ENCODE results near the gene POLG. TPM values are rescaled to one million over a fixed set of nuclear protein-coding genes. Genes with fewer than 3 reads are reported as not detected.

Gene POLG
- total RNA-seq, 1 donor from 2014 or later = 25.2 TPM

- peaks cover 17% of the 10 kb centered on the region for H3K4me1 ChIP-seq
- Mint-ChIP-seq H3K4me3 (peak overlapping the region; percentile 78), H3K27ac (no peak overlapping the region), H3K27me3 (ENCODE audit: insufficient read depth, low read depth) (peaks cover 77% of the 10 kb centered on the region), H3K4me1 (peaks cover 30% of the 10 kb centered on the region), H3K36me3 (no peaks in the 10 kb centered on the region), H3K9me3 (no peaks in the 10 kb centered on the region)
- peaks cover 29% of the 10 kb centered on the region for H3F3A ChIP-seq (ENCODE audit: low read depth)
- H2AFZ ChIP-seq (replicated peaks) = peak overlapping the region; percentile 94
- TF ChIP-seq EZH2 (IDR thresholded peaks at IDR 0.05) (peak; percentile 76), EZH2phosphoT487 (IDR thresholded peaks at IDR 0.05) (peak; percentile 56)
- TF ChIP-seq, protein P1, sequence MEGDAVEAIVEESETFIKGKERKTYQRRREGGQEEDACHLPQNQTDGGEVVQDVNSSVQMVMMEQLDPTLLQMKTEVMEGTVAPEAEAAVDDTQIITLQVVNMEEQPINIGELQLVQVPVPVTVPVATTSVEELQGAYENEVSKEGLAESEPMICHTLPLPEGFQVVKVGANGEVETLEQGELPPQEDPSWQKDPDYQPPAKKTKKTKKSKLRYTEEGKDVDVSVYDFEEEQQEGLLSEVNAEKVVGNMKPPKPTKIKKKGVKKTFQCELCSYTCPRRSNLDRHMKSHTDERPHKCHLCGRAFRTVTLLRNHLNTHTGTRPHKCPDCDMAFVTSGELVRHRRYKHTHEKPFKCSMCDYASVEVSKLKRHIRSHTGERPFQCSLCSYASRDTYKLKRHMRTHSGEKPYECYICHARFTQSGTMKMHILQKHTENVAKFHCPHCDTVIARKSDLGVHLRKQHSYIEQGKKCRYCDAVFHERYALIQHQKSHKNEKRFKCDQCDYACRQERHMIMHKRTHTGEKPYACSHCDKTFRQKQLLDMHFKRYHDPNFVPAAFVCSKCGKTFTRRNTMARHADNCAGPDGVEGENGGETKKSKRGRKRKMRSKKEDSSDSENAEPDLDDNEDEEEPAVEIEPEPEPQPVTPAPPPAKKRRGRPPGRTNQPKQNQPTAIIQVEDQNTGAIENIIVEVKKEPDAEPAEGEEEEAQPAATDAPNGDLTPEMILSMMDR (IDR thresholded peaks at IDR 0.05) = peak; percentile 89
- no peaks in the 10 kb centered on the region for H3K79me2 ChIP-seq (ENCODE audit: low read depth)
- peak overlapping the region; percentile 96 for H3K4me2 ChIP-seq
- H3K27ac ChIP-seq = no peak overlapping the region
- no peaks in the 10 kb centered on the region for H3K36me3 ChIP-seq
- no peak overlapping the region for H3K9ac ChIP-seq
- peak; percentile 88 for DNase-seq (ENCODE audit: low spot score)
- H3K27me3 ChIP-seq = peaks cover 100% of the 10 kb centered on the region
- peak overlapping the region; percentile 55 for H3K4me3 ChIP-seq
- H3K9me3 ChIP-seq (ENCODE audit: low read depth) = no peaks in the 10 kb centered on the region
- H4K20me1 ChIP-seq (ENCODE audit: low read depth) = peaks cover 66% of the 10 kb centered on the region
These were observed 24.3 kb upstream of the POLG start for GRCh38 chr15:89358755-89359439.

- H3K9ac ChIP-seq = no peak overlapping the region
- peak overlapping the region; percentile 78 for H3K4me3 Mint-ChIP-seq
These were observed 23.8 kb upstream of the POLG start for GRCh38 chr15:89358435-89358754.

DNA sequence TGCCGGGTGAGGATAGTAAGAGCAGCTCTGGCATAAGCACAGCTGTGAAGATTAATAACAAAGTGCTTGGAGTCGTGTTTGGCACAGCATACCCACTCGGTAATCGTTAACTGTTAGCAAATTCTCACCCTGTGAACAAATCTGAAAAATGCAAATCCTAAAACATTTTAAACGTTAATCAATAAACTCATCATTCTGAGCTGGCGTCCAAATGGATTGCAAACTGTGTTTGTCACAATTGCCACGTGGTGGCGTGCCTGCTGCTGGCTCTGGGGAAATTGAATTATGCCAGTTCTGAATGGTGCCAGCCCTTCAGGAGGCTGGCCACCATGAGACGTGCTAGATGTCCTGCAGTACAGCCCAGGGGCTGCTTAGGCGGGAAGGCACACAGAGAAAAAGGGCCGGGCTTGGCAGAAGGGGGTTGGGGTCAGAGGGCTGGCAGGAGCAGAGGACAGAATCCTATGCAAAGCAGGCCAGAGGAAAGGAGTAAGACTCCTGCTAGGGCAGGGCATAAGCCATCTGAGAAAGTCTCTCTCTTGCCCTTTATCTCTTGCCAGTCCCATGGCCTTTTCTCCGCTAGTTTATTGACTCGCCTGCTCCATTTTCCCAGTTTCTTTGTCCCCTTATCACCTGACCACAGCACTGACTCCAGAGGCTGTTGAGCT is 22.1 kb upstream of the POLG start:
- H4K20me1 ChIP-seq (ENCODE audit: low read depth) = peaks cover 44% of the 10 kb centered on the region
- H3K27ac ChIP-seq = no peak overlapping the region
- no peaks in the 10 kb centered on the region for H3K79me2 ChIP-seq (ENCODE audit: low read depth)
- H3K4me1 Mint-ChIP-seq = peaks cover 25% of the 10 kb centered on the region
- no peaks in the 10 kb centered on the region for H3K36me3 Mint-ChIP-seq
- peaks cover 14% of the 10 kb centered on the region for H3K4me1 ChIP-seq
- no peaks in the 10 kb centered on the region for H3K9me3 Mint-ChIP-seq
- H3K4me3 ChIP-seq = no peak overlapping the region
- peaks cover 64% of the 10 kb centered on the region for H3K27me3 Mint-ChIP-seq (ENCODE audit: insufficient read depth, low read depth)
- DNase-seq (ENCODE audit: low spot score) = peak; percentile 57
- H3K4me2 ChIP-seq = no peak overlapping the region
- H3K27ac Mint-ChIP-seq = no peak overlapping the region
- H3F3A ChIP-seq (ENCODE audit: low read depth) = peaks cover 25% of the 10 kb centered on the region
- H3K9me3 ChIP-seq (ENCODE audit: low read depth) = no peaks in the 10 kb centered on the region
- no peak overlapping the region for H3K4me3 Mint-ChIP-seq
- no peak overlapping the region for H3K9ac ChIP-seq
- no peaks in the 10 kb centered on the region for H3K36me3 ChIP-seq
- H3K27me3 ChIP-seq = peaks cover 100% of the 10 kb centered on the region
- H2AFZ ChIP-seq (replicated peaks) = no peak overlapping the region
- TF ChIP-seq EZH2 (IDR thresholded peaks at IDR 0.05) (no peak), EZH2phosphoT487 (IDR thresholded peaks at IDR 0.05) (no peak)
- TF ChIP-seq, protein P1 (IDR thresholded peaks at IDR 0.05) = peak; percentile 65

More at GRCh38 chr15:89358435-89358754, 23.8 kb upstream of the POLG start:
- no peaks in the 10 kb centered on the region for H3K9me3 ChIP-seq (ENCODE audit: low read depth)
- H3K27ac ChIP-seq = no peak overlapping the region
- no peaks in the 10 kb centered on the region for H3K9me3 Mint-ChIP-seq
- H3K36me3 ChIP-seq = no peaks in the 10 kb centered on the region
- peaks cover 17% of the 10 kb centered on the region for H3K4me1 ChIP-seq
- no peak overlapping the region for H2AFZ ChIP-seq (replicated peaks)
- peak overlapping the region; percentile 55 for H3K4me3 ChIP-seq
- H3K27me3 ChIP-seq = peaks cover 100% of the 10 kb centered on the region
- peaks cover 29% of the 10 kb centered on the region for H3K4me1 Mint-ChIP-seq
- peaks cover 29% of the 10 kb centered on the region for H3F3A ChIP-seq (ENCODE audit: low read depth)
- DNase-seq (ENCODE audit: low spot score) = no peak
- no peaks in the 10 kb centered on the region for H3K79me2 ChIP-seq (ENCODE audit: low read depth)
- peaks cover 73% of the 10 kb centered on the region for H3K27me3 Mint-ChIP-seq (ENCODE audit: insufficient read depth, low read depth)
- H4K20me1 ChIP-seq (ENCODE audit: low read depth) = peaks cover 61% of the 10 kb centered on the region
- H3K27ac Mint-ChIP-seq = no peak overlapping the region
- no peaks in the 10 kb centered on the region for H3K36me3 Mint-ChIP-seq
- H3K4me2 ChIP-seq = peak overlapping the region; percentile 96
- no peak for TF ChIP-seq EZH2 (IDR thresholded peaks at IDR 0.05)
- TF ChIP-seq, protein P1 (IDR thresholded peaks at IDR 0.05) = no peak
- no peak for TF ChIP-seq EZH2phosphoT487 (IDR thresholded peaks at IDR 0.05)
